KMS-11 (cell line): ENCODE data around the gene NDRG4.

ENCODE experiments used
- H2AFZ ChIP-seq: fragments of 200-600 bp; sonication (generic); 2 replicates; pipeline ENCODE4 v1.6.1; 2016; ENCODE audit warnings: antibody characterized with exemption, mixed run types, low read depth
- H3K27ac ChIP-seq: fragments of 200-600 bp; sonication (generic); 2 replicates; pipeline ENCODE4 v1.6.1; 2016; ENCODE audit warnings: mild to moderate bottlenecking, mixed run types
- H3K27me3 ChIP-seq: fragments of 200-600 bp; sonication (generic); 2 replicates; pipeline ENCODE4 v1.6.1; 2017; ENCODE audit warnings: mild to moderate bottlenecking, low read depth, mixed run types, moderate library complexity; ENCODE audit not compliant: insufficient read depth
- H3K36me3 ChIP-seq: fragments of 200-600 bp; sonication (generic); 2 replicates; pipeline ENCODE4 v1.6.1; 2017; ENCODE audit warnings: mild to moderate bottlenecking, mixed run types; ENCODE audit not compliant: insufficient read depth
- H3K4me1 ChIP-seq: fragments of 200-600 bp; sonication (generic); 2 replicates; pipeline ENCODE4 v1.6.1; 2016; ENCODE audit warnings: mild to moderate bottlenecking, low read depth, mixed run types; ENCODE audit not compliant: poor library complexity, severe bottlenecking
- H3K4me2 ChIP-seq: fragments of 200-600 bp; sonication (generic); 2 replicates; pipeline ENCODE4 v1.7.0; 2016; ENCODE audit warnings: mild to moderate bottlenecking, mixed run types
- H3K4me3 ChIP-seq: fragments of 200-600 bp; sonication (generic); IDR thresholded peaks from 2 replicates; pipeline ENCODE4 v1.6.1; 2017; ENCODE audit warnings: low read depth, low read length, mixed read lengths; ENCODE audit not compliant: insufficient read depth
- H3K79me2 ChIP-seq: fragments of 200-600 bp; sonication (generic); 2 replicates; pipeline ENCODE4 v1.6.1; 2016; ENCODE audit warnings: low read depth, mixed run types; ENCODE audit not compliant: insufficient read depth
- H3K9ac ChIP-seq: fragments of 200-600 bp; sonication (generic); 2 replicates; pipeline ENCODE4 v1.6.1; 2016; ENCODE audit warnings: mild to moderate bottlenecking, mixed run types
- H4K20me1 ChIP-seq: fragments of 200-600 bp; sonication (generic); 2 replicates; pipeline ENCODE4 v1.6.1; 2016; ENCODE audit warnings: mild to moderate bottlenecking, mixed run types; ENCODE audit not compliant: insufficient read depth
- CTCF ChIP-seq: fragments of 200-600 bp; sonication (generic); conservative IDR thresholded peaks from 2 replicates; pipeline ENCODE4 v1.6.1; 2017; ENCODE audit warnings: low read depth, mild to moderate bottlenecking, antibody characterized with exemption, low read length, moderate library complexity, mixed read lengths

Gene NDRG4

GRCh38 chr16:58551496-58551895, 51.6 kb downstream of the NDRG4 start:
- no peak overlapping the region for H2AFZ ChIP-seq
- no peak for TF ChIP-seq CTCF
- H3K27me3 ChIP-seq: no peaks in the 10 kb centered on the region
- no peak overlapping the region for H3K27ac ChIP-seq
- no peaks in the 10 kb centered on the region; the same call in 1 of the 2 replicates for H3K79me2 ChIP-seq
- no peaks in the 10 kb centered on the region for H4K20me1 ChIP-seq
- peaks cover 17% of the 10 kb centered on the region; the same call in 1 of the 2 replicates for H3K36me3 ChIP-seq
- H3K4me3 ChIP-seq: no peak overlapping the region
- H3K4me2 ChIP-seq: no peak overlapping the region
- no peak overlapping the region for H3K9ac ChIP-seq
- no peaks in the 10 kb centered on the region for H3K4me1 ChIP-seq

- no peak overlapping the region for H2AFZ ChIP-seq
- H3K79me2 ChIP-seq: peaks cover 29% of the 10 kb centered on the region; the same call in 1 of the 2 replicates
- no peak overlapping the region for H3K4me2 ChIP-seq
- peaks cover 21% of the 10 kb centered on the region; the same call in 1 of the 2 replicates for H3K36me3 ChIP-seq
- H4K20me1 ChIP-seq: no peaks in the 10 kb centered on the region; the same call in 1 of the 2 replicates
- no peak overlapping the region for H3K9ac ChIP-seq
- no peak for TF ChIP-seq CTCF
- no peak overlapping the region for H3K27ac ChIP-seq
- no peaks in the 10 kb centered on the region for H3K27me3 ChIP-seq
- H3K4me3 ChIP-seq: no peak overlapping the region
- H3K4me1 ChIP-seq: no peaks in the 10 kb centered on the region
Measured at GRCh38 chr16:58556678-58557077, 56.7 kb downstream of the NDRG4 start.
